Peyer's patch (tissue), 4 donors: ENCODE measurements around the gene EEFSEC. TPM values are rescaled to one million over a fixed set of nuclear protein-coding genes. Genes with fewer than 3 reads are reported as not detected.

Experiments
- DNase-seq, 3 donors: peaks; one replicate each; pipeline ENCODE4 v3.0.0-alpha.2; 2017 to 2019
- H3K27ac ChIP-seq, 4 donors: fragments of 200-600 bp; sonication (generic); one replicate each; pipeline ENCODE4 v1.5.1; 2016 to 2019
- H3K27me3 ChIP-seq, 2 donors: fragments of 200-600 bp; sonication (generic); one replicate each; pipeline ENCODE4 v1.5.1; 2019
- H3K36me3 ChIP-seq, 3 donors: fragments of 200-600 bp; sonication (generic); one replicate each; pipeline ENCODE4 v1.5.1; 2016 to 2019
- H3K4me1 ChIP-seq, 4 donors: fragments of 200-600 bp; sonication (generic); one replicate each; pipeline ENCODE4 v1.5.1; 2016 to 2019
- H3K4me3 ChIP-seq, 4 donors: fragments of 200-600 bp; sonication (generic); 1 replicate in 3 of 4; 2 replicates in 1 of 4; pipeline ENCODE4 v1.5.1; 2016 to 2019; ENCODE audit warnings: mild to moderate bottlenecking in 1 of 4
- H3K9me3 ChIP-seq, 4 donors: fragments of 200-600 bp; sonication (generic); one replicate each; pipeline ENCODE4 v1.5.1; 2016 to 2019; ENCODE audit warnings: mild to moderate bottlenecking in 1 of 4
- CTCF ChIP-seq, 6 experiments: fragments of 450-650 bp in 4 of 6; fragments of 200-600 bp in 2 of 6; sonication (generic) in 1 of 6; IDR thresholded peaks; one replicate each; pipeline ENCODE4 v1.5.1; 2017 to 2019; ENCODE audit warnings: antibody characterized with exemption in 6 of 6, mild to moderate bottlenecking in 3 of 6, moderate library complexity in 1 of 6
- POLR2A ChIP-seq, 2 donors: fragments of 450-650 bp; IDR thresholded peaks; one replicate each; pipeline ENCODE4 v1.5.1; 2017; ENCODE audit warnings: antibody characterized with exemption in 2 of 2, mild to moderate bottlenecking in 2 of 2, moderate library complexity in 2 of 2
- total RNA-seq, 4 donors: library from RNA; depleted of rRNA; stranded (reverse); fragments of >200 nt; gene quantifications; one replicate each; pipeline ENCODE4 v1.1.0, GENCODE V29; 2016

EEFSEC gene
- total RNA-seq, 4 donors from 2014 or later, result 11.7 to 50.3 (median 19.6) TPM

GRCh38 chr3:128290484-128290883 is 137.2 kb downstream of the EEFSEC start:
- no peak for DNase-seq
- H3K4me3 ChIP-seq, result no peak overlapping the region
- no peaks in the 10 kb centered on the region for H3K9me3 ChIP-seq
- no peak for TF ChIP-seq CTCF (IDR thresholded peaks at IDR 0.05)
- no peak for TF ChIP-seq POLR2A (IDR thresholded peaks at IDR 0.05)
- no peaks in the 10 kb centered on the region for H3K4me1 ChIP-seq
- H3K27me3 ChIP-seq, result no peaks in the 10 kb centered on the region
- H3K27ac ChIP-seq, result no peak overlapping the region
- no peaks in the 10 kb centered on the region for H3K36me3 ChIP-seq

GRCh38 chr3:128293930-128294329 is 140.6 kb downstream of the EEFSEC start:
- Histone ChIP-seq H3K27me3 (no peaks in the 10 kb centered on the region), H3K36me3 (no peaks in the 10 kb centered on the region), H3K4me3 (no peak overlapping the region), H3K9me3 (no peaks in the 10 kb centered on the region), H3K4me1 (no peaks in the 10 kb centered on the region), H3K27ac (no peak overlapping the region)
- TF ChIP-seq POLR2A (IDR thresholded peaks at IDR 0.05) (no peak), CTCF (IDR thresholded peaks at IDR 0.05) (no peak)
- DNase-seq, result no peak

- H3K4me3 ChIP-seq, result no peak overlapping the region
- no peaks in the 10 kb centered on the region for H3K27me3 ChIP-seq
- no peaks in the 10 kb centered on the region for H3K36me3 ChIP-seq
- TF ChIP-seq POLR2A (IDR thresholded peaks at IDR 0.05) (no peak), CTCF (IDR thresholded peaks at IDR 0.05) (no peak)
- peak in 1 of 3 donors; percentile 13 for DNase-seq
- H3K9me3 ChIP-seq, result no peaks in the 10 kb centered on the region
- H3K27ac ChIP-seq, result no peak overlapping the region
- H3K4me1 ChIP-seq, result no peaks in the 10 kb centered on the region
Observed at GRCh38 chr3:128294999-128295468, 141.8 kb downstream of the EEFSEC start.

- Histone ChIP-seq H3K27ac (no peak overlapping the region), H3K27me3 (no peaks in the 10 kb centered on the region), H3K4me1 (no peaks in the 10 kb centered on the region), H3K36me3 (no peaks in the 10 kb centered on the region), H3K4me3 (no peak overlapping the region), H3K9me3 (no peaks in the 10 kb centered on the region)
- peak in 1 of 3 donors; percentile 10 for DNase-seq
- no peak for TF ChIP-seq POLR2A (IDR thresholded peaks at IDR 0.05)
- TF ChIP-seq CTCF (IDR thresholded peaks at IDR 0.05), result no peak
Observed at GRCh38 chr3:128296469-128297251, 143.4 kb downstream of the EEFSEC start.

- Histone ChIP-seq H3K4me1 (no peaks in the 10 kb centered on the region), H3K4me3 (no peak overlapping the region), H3K9me3 (no peaks in the 10 kb centered on the region), H3K36me3 (no peaks in the 10 kb centered on the region), H3K27ac (no peak overlapping the region), H3K27me3 (no peaks in the 10 kb centered on the region)
- DNase-seq, result peak in 1 of 3 donors; percentile 14
- TF ChIP-seq POLR2A (IDR thresholded peaks at IDR 0.05) (no peak), CTCF (IDR thresholded peaks at IDR 0.05) (no peak)
Observed at GRCh38 chr3:128297401-128298138, 144.3 kb downstream of the EEFSEC start.
